Measurements from ENCODE around the gene OVOL1.
A peak's percentile ranks its signal among the peaks of the same experiment; 100 is the strongest.
"Not testable (repeated sequence)": the region's sequence is repeated elsewhere in the genome, so short reads cannot be mapped to it uniquely, and the experiment has no call there.

Gene OVOL1

GRCh38 chr11:65817835-65818680, 31.2 kb downstream of the OVOL1 start:
- DNase-seq, result peak; percentile 96

GRCh38 chr11:65821107-65821506, 34.2 kb downstream of the OVOL1 start:
- DNase-seq, result no peak

- DNase-seq, result no peak
Measured at GRCh38 chr11:65822776-65823528, 36.1 kb downstream of the OVOL1 start.

- DNase-seq, result no peak
Measured at GRCh38 chr11:65826984-65827735, 40.3 kb downstream of the OVOL1 start.

GRCh38 chr11:65829459-65829858, 42.6 kb downstream of the OVOL1 start:
- no peak for DNase-seq

- not testable (repeated sequence) for DNase-seq
Measured at GRCh38 chr11:65832231-65832630, 45.4 kb downstream of the OVOL1 start.

GRCh38 chr11:65833297-65834030, 46.6 kb downstream of the OVOL1 start, which contains the start of gene SNX32:
SNX32 (plus strand) TSS chr11:65833963; CDS start chr11:65834066, 103 bp downstream.
- peak; percentile 98 for DNase-seq

- DNase-seq, result peak; percentile 13
Measured at GRCh38 chr11:65834202-65834601, 47.3 kb downstream of the OVOL1 start.

GRCh38 chr11:65842144-65842543, 55.3 kb downstream of the OVOL1 start:
- no peak for DNase-seq

GRCh38 chr11:65843811-65844210, 56.9 kb downstream of the OVOL1 start:
- DNase-seq, result no peak

- DNase-seq, result no peak
Measured at GRCh38 chr11:65844231-65844872, 57.5 kb downstream of the OVOL1 start.
